Measurements from ENCODE around the gene ARHGEF28. TPM values are rescaled to one million over a fixed set of nuclear protein-coding genes. Genes with fewer than 3 reads are reported as not detected.

ARHGEF28 gene
- total and polyA plus RNA-seq, 10 of the 15 experiments (the other 5 are each of a cell fraction or from before 2014, with no cell fraction given) = 0.10 to 0.72 (median 0.22) TPM; not detected in 2

DNA sequence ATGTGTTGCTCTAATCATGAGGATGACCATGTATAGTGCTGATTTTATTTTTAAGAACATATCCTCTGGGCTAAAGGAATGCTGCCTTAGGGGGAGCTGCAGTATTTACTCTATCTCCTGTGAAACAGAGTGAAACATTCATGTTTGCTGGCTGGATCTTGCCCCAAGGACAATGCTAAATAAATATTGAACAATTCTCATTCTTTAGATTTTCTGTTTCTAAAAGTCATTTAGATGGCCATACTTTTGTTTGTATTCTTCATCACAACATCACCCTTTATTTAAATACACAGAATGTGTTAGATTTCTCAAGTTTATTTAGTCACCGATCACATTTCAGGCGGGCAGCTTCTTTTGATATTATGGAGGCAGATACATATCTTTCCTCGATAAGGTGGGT lies 103.3 kb downstream of the ARHGEF28 start:
- Histone ChIP-seq H4K20me1 (ENCODE audit: control insufficient read depth, insufficient read depth) (no peaks in the 10 kb centered on the region), H3K36me3 (ENCODE audit: control insufficient read depth in 2 of 2, insufficient read depth in 2 of 2, low read length in 1 of 2) (no peaks in the 10 kb centered on the region), H3K4me3 (no peak overlapping the region), H3K4me1 (ENCODE audit: control insufficient read depth, insufficient read depth, low read length) (no peaks in the 10 kb centered on the region), H3K79me2 (ENCODE audit: control insufficient read depth, insufficient read depth, low read length) (no peaks in the 10 kb centered on the region), H3K9ac (ENCODE audit: control insufficient read depth, insufficient read depth, low read length) (no peak overlapping the region), H3K27me3 (replicated peaks in 1 of 2; ENCODE audit: control insufficient read depth in 2 of 2, insufficient read depth in 2 of 2, low read length in 1 of 2) (no peaks in the 10 kb centered on the region), H3K9me3 (replicated peaks; ENCODE audit: control insufficient read depth, insufficient read depth, low read length) (no peaks in the 10 kb centered on the region), H3K27ac (ENCODE audit: control insufficient read depth, insufficient read depth) (no peak overlapping the region), H3K4me2 (ENCODE audit: control insufficient read depth, insufficient read depth) (no peak overlapping the region), H2AFZ (ENCODE audit: control insufficient read depth, low read depth, low read length) (no peak overlapping the region)
- FAIRE-seq (no peak), DNase-seq (ENCODE audit: low read depth, low spot score) (no peak), ATAC-seq (no peak)
- RAD21 ChIA-PET (ENCODE audit: unreplicated experiment) = no interaction called here
- SMC1A ChIA-PET (ENCODE audit: uncharacterized antibody, unreplicated experiment) = interaction anchor here (0.6 to 2.2 kb wide), 12 partner anchors 8 to 139 kb away, joined by 3 to 11 read pairs (median 4); no protein-coding TSS in a partner anchor
- CTCF ChIA-PET = interaction anchor here (0.8 to 1.3 kb wide), 5 partner anchors 9 to 173 kb away, joined by 3 read pairs; no protein-coding TSS in a partner anchor
- BruUV-seq (replicated peaks) = no TSS peak
- POLR2A ChIA-PET = interaction anchor here (1.1 to 1.3 kb wide), 2 partner anchors 11 to 40 kb away, joined by 3 to 6 read pairs; no protein-coding TSS in a partner anchor
- WGBS (ENCODE audit: insufficient coverage, insufficient replicate concordance, low lambda C conversion rate, missing lambda C conversion rate) = 65% methylated on average over 3 of the region's 3 CpGs
- TF ChIP-seq, protein P1, sequence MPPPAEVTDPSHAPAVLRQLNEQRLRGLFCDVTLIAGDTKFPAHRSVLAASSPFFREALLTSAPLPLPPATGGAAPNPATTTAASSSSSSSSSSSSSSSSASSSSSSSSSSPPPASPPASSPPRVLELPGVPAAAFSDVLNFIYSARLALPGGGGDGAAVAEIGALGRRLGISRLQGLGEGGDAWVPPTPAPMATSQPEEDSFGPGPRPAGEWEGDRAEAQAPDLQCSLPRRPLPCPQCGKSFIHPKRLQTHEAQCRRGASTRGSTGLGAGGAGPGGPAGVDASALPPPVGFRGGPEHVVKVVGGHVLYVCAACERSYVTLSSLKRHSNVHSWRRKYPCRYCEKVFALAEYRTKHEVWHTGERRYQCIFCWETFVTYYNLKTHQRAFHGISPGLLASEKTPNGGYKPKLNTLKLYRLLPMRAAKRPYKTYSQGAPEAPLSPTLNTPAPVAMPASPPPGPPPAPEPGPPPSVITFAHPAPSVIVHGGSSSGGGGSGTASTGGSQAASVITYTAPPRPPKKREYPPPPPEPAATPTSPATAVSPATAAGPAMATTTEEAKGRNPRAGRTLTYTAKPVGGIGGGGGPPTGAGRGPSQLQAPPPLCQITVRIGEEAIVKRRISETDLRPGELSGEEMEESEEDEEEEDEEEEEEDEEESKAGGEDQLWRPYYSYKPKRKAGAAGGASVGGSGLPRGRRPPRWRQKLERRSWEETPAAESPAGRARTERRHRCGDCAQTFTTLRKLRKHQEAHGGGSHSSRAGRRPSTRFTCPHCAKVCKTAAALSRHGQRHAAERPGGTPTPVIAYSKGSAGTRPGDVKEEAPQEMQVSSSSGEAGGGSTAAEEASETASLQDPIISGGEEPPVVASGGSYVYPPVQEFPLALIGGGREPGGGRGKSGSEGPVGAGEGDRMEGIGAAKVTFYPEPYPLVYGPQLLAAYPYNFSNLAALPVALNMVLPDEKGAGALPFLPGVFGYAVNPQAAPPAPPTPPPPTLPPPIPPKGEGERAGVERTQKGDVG (CRISPR knock-in tag; IDR thresholded peaks at IDR 0.05) = no peak
- intact Hi-C loops (cut with micrococcal nuclease; ENCODE audit: unreplicated experiment) (no loop called here), in situ Hi-C loops (cut with MboI) (no loop called here)

DNA sequence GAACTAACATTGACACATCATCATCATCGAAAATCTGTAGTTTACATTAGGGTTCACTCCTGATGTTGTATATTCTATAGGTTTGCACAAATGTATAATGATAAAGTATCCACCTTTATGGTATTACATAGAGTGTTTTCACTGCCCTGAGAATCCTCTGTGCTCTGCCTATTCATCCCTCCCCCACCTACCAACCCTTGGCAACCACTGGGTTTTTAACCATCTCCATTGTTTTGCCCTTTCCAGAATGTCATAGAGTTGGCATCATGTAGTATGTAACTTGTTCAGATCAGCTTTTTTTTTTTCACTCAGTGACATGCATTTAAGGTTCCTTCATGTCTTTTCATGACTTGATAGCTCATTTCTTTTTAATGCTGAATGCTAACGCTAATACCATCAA lies 106.0 kb downstream of the ARHGEF28 start:
- BruUV-seq (replicated peaks) = no TSS peak
- ChIA-PET SMC1A (ENCODE audit: uncharacterized antibody, unreplicated experiment) (interaction anchor here (1.1 to 2.2 kb wide), 3 partner anchors 8 to 16 kb away, joined by 4 to 6 read pairs (median 5); no protein-coding TSS in a partner anchor), CTCF (interaction anchor here (0.6 to 1.3 kb wide), 3 partner anchors 39 to 78 kb away, joined by 3 to 5 read pairs (median 3); no protein-coding TSS in a partner anchor), POLR2A (interaction anchor here (0.7 kb wide), 1 partner anchor 80 kb away, joined by 4 read pairs; no protein-coding TSS in a partner anchor), RAD21 (ENCODE audit: unreplicated experiment) (no interaction called here)
- Histone ChIP-seq H2AFZ (ENCODE audit: control insufficient read depth, low read depth, low read length) (no peak overlapping the region), H3K4me2 (ENCODE audit: control insufficient read depth, insufficient read depth) (no peak overlapping the region), H3K9me3 (replicated peaks; ENCODE audit: control insufficient read depth, insufficient read depth, low read length) (no peaks in the 10 kb centered on the region), H3K27me3 (replicated peaks in 1 of 2; ENCODE audit: control insufficient read depth in 2 of 2, insufficient read depth in 2 of 2, low read length in 1 of 2) (no peaks in the 10 kb centered on the region), H3K79me2 (ENCODE audit: control insufficient read depth, insufficient read depth, low read length) (no peaks in the 10 kb centered on the region), H4K20me1 (ENCODE audit: control insufficient read depth, insufficient read depth) (no peaks in the 10 kb centered on the region), H3K27ac (ENCODE audit: control insufficient read depth, insufficient read depth) (no peak overlapping the region), H3K36me3 (ENCODE audit: control insufficient read depth in 2 of 2, insufficient read depth in 2 of 2, low read length in 1 of 2) (no peaks in the 10 kb centered on the region), H3K4me1 (ENCODE audit: control insufficient read depth, insufficient read depth, low read length) (no peaks in the 10 kb centered on the region), H3K9ac (ENCODE audit: control insufficient read depth, insufficient read depth, low read length) (no peak overlapping the region), H3K4me3 (no peak overlapping the region)
- DNase-seq (ENCODE audit: low read depth, low spot score) (no peak), FAIRE-seq (no peak), ATAC-seq (no peak)
- TF ChIP-seq RUNX3 (IDR thresholded peaks at IDR 0.05; ENCODE audit: low read length) = no peak
- TF ChIP-seq, protein P2, sequence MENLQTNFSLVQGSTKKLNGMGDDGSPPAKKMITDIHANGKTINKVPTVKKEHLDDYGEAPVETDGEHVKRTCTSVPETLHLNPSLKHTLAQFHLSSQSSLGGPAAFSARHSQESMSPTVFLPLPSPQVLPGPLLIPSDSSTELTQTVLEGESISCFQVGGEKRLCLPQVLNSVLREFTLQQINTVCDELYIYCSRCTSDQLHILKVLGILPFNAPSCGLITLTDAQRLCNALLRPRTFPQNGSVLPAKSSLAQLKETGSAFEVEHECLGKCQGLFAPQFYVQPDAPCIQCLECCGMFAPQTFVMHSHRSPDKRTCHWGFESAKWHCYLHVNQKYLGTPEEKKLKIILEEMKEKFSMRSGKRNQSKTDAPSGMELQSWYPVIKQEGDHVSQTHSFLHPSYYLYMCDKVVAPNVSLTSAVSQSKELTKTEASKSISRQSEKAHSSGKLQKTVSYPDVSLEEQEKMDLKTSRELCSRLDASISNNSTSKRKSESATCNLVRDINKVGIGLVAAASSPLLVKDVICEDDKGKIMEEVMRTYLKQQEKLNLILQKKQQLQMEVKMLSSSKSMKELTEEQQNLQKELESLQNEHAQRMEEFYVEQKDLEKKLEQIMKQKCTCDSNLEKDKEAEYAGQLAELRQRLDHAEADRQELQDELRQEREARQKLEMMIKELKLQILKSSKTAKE (IDR thresholded peaks at IDR 0.05; ENCODE audit: low read depth, poor library complexity, severe bottlenecking) = no peak
- TF ChIP-seq BCL11A (IDR thresholded peaks at IDR 0.05; ENCODE audit: low read depth, low read length) = no peak
- TF ChIP-seq, protein P3, sequence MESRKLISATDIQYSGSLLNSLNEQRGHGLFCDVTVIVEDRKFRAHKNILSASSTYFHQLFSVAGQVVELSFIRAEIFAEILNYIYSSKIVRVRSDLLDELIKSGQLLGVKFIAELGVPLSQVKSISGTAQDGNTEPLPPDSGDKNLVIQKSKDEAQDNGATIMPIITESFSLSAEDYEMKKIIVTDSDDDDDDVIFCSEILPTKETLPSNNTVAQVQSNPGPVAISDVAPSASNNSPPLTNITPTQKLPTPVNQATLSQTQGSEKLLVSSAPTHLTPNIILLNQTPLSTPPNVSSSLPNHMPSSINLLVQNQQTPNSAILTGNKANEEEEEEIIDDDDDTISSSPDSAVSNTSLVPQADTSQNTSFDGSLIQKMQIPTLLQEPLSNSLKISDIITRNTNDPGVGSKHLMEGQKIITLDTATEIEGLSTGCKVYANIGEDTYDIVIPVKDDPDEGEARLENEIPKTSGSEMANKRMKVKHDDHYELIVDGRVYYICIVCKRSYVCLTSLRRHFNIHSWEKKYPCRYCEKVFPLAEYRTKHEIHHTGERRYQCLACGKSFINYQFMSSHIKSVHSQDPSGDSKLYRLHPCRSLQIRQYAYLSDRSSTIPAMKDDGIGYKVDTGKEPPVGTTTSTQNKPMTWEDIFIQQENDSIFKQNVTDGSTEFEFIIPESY (IDR thresholded peaks at IDR 0.05) = no peak
- no peak for TF ChIP-seq BMI1 (IDR thresholded peaks at IDR 0.05; ENCODE audit: borderline replicate concordance)
- intact Hi-C loops (cut with micrococcal nuclease; ENCODE audit: unreplicated experiment) = no loop called here
- in situ Hi-C loops (cut with MboI) = no loop called here
- WGBS (ENCODE audit: insufficient coverage, insufficient replicate concordance, low lambda C conversion rate, missing lambda C conversion rate) = 51% methylated on average over 2 of the region's 2 CpGs

All from GM12878 (cell line).